NCI-H1930 (cell line): ENCODE results near the gene FRY.
"Not testable (repeated sequence)": the region's sequence is repeated elsewhere in the genome, so short reads cannot be mapped to it uniquely, and the experiment has no call there.

ENCODE experiments used
- DNase-seq, 2 experiments: peaks; one replicate each; lab custom pipeline; 2025; lab: John Stamatoyannopoulos, UW

Gene FRY

GRCh38 chr13:32041429-32041828 is 9.9 kb downstream of the FRY start:
- DNase-seq, result no peak

DNA sequence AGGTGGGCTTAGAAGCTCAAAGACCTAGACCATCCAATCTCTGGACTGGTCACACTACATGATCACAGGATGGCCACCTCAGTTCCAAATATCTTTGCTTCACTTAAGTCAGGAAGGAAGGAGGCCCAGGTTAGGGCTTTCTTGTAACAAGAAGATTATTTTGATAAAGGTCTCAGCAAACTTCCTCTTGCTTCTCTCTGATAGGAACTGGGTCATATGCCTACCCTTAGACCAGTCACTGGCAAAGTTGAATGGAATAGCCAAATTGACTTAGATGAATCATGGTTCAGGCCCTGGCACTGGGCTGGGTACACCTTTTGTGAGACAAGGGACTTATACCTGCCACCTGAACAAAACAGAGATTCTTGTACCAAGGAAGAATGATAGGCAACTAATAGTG is 11.0 kb downstream of the FRY start:
- no peak for DNase-seq

- no peak for DNase-seq
Measured at GRCh38 chr13:32044446-32044845, 12.9 kb downstream of the FRY start.

- DNase-seq, result no peak
Measured at GRCh38 chr13:32045537-32045936, 14.0 kb downstream of the FRY start.

DNA sequence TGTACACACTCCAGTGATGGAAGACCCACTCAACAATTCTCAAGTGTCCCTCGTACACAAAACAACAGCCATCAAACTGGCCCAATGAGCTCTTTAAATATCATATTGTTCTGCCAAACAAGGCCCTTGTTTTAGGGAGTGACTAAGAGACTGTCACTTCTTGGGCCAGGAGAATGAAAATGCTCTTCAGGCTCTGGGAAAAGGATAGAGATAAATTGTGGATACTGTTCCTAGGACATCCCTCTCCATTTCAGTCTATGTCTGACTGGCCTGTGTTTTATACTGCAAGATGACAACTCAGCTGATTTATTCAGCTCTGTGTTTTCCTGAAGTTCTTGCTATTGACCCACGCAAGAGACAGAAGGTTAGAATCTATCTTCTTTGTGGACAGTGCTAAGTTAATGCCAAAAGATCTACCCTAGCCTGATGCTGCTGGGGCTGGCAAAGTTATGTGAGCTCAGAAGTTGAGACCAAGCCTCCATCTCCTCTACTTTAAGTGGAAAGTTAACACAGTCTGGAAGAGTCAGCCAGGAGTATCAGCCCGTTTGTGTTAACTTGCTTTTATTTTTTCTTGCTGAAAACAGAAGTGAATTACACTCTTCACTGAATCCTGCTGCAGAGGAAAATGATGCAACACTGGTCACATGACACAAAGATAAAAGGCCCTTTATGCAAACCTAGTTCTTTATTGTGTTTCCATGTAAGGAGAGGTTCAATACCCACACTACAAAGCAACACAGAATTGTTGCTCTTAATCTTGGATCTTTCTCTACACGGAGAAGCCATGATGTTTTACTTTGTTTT is 14.6 kb downstream of the FRY start:
- no peak for DNase-seq

DNA sequence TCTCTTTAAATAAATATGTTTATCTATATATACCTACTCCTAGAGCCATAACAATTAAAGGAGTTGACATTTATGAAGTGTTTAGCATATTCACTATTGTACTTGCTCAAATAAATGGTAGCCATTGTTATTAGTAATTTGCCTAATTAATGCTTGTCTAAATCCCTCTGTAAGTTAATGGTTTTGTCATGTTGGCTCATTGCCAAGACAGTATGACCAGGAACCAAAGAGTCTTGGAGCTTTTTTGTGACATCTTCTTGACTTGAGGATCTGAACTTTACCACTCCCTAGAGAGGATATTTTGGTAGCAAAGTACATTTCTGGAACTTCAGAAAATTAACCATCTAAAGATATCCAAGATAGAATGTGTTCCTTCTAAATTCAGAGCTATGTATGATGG is 15.5 kb downstream of the FRY start:
- DNase-seq, result no peak

- DNase-seq, result no peak
Measured at GRCh38 chr13:32047793-32048192, 16.2 kb downstream of the FRY start.

GRCh38 chr13:32048816-32049215 is 17.2 kb downstream of the FRY start:
- DNase-seq, result no peak

DNA sequence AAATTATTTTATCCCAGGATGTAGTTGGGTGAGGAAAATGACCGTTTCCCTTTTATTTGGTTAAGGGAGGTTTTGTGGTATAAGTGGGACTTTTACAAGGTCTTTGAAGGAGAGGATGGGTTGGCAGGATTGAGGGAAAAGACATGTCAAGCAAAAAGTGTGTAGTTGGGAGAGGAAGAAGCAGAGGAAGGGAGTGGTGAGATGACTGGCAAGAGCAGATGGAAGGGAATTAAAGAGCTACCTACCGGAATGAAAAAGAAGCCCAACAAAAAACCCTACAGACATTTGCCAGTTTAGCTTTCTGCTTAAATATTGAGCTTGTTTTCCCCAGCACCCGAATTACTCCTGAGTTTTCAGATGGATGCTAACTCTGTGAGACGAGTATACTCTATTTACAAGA is 19.6 kb downstream of the FRY start:
- no peak for DNase-seq

DNA sequence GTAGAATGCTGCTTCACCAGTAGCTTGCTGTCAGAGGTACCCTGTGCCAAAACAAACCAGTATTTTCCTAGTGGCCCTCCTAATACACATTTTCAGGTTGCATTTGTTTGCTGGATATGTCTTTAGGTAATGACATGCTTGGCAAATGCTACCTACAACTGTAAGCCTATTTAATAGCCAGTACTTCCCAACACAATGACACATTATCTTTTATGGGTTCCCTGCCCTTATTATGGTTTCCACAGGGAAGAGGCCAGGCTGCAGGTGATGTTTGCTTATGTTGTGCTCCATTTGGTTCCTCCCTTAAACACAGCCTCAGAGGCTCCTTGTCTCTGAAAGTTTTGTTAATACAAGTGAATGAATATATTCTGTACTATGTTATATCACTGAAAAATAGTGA is 24.7 kb downstream of the FRY start:
- DNase-seq, result peak; percentile 86 to 87

DNA sequence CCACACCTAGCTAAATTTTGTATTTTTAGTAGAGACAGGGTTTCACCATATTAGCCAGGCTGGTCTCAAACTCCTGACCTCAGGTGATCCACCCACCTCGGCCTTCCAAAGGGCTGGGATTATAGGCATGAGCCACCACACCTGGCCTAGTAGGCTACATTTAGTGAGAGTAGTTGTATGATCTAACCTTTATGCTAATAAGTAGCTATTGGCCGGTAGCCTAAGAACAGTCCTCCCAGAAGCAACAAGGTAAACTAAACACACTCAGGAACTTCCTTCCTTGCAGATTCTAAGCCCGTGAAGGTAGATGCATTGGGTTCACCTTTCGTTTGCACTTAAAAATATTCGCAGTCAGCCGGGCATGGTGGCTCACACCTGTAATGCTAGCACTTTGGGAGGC is 25.8 kb downstream of the FRY start:
- DNase-seq, result not testable (repeated sequence)

DNA sequence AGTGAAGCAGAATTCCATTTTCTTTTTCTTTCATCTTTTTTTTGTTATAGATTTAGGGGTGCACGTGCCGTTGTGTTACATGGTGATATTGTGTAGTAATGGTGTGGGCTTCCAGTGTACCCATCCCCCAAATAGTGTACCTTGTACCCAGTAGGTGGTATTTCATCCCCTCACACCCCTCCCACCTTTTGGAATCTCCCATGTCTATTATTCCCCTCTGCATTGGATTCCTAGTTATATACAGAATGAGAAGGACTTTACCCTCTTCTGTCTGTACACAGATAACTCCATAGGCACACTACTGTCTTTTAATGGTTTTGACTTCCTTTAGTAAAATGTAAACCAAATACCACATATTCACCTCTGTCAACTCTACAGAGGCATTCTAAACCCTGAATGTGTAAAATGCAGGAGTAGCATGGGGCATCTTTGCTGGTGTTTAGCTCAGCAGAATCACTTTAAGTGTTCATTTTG is 28.0 kb downstream of the FRY start:
- no peak for DNase-seq

- DNase-seq, result peak in 1 of 2 experiments; percentile 34
Measured at GRCh38 chr13:32060401-32060878, 28.9 kb downstream of the FRY start.

GRCh38 chr13:32063619-32064233 is 32.2 kb downstream of the FRY start:
- no peak for DNase-seq

- no peak for DNase-seq
Measured at GRCh38 chr13:32067149-32067961, 35.8 kb downstream of the FRY start.

DNA sequence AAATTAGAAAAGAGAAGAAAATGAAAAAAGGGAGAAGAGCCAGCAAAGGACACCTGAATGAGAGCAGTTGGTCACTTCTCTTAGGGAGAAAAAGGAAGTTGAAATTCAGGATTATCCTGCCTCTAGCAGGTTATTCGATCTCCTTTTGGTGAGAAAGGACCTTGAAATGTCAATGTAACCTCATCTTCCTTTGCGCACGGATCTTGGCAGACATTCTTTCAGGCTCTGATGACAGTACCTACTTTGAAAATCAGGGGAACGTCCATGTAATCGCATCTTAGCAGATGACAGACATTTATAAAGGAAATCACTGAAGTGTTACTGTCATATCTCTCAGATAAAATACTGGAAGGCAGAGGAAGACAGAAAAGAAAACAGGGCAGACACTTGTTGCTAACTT is 36.7 kb downstream of the FRY start:
- no peak for DNase-seq

DNA sequence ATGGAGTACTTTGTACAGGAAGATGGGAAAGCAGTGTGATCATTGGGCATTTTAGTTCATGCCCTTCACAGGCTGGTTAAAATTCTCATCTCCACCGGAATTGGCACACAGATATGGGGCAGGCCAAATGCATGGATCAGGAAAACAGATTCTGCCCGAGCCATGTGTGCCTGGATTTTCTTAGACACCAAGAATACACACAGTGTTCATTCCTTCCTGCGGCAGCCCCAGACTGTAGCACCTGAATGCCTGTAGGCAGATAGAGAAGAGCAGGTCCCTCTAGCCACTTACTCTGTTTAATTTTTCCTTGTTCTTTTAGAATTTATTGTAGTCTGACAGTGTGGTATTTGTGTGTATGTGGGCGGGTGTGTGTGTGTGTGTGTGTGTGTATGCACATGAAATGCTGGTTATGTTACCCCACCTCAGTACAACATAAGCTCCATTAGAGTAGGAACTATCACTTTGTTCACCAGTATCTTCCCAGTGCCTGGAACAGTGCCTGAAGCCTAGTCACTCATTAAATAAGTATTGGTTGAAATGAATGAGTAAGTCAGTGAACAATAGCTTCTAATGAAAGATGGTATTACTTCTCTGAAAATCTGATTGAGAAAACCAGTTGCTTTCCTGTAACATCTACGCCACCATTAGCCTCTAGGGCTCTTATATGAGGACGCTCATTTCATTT is 41.7 kb downstream of the FRY start:
- DNase-seq, result no peak

DNA sequence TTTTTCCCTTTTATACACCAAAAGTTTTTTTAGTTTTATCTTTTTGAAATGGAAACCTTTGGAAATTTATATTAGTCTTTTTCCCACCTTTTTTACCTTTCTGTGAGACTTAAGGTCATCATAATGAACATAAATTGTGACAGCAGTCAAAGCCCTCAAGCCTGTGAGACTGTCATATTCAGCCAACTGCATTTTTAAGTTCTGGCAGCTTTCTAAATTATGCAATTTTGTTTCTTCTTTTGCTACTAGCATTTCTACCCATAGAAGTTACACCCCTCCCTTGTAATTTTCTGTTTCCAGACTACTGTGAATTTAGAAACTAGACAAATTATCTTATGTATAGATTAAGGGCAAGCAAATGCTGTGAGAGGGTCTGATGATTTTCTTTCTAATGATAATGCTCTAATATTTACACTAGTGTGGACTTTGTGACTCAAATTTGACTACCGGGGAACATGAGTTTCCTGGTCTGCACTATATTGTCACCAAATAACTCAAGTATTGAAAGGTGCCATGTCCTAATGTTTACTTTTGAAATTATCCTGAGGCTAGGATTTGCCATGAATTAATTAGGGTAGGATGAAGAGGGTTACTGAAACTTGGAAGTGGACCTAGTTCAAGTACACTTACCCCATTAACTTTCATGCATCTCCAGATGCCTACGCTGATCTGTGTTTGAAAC is 43.7 kb downstream of the FRY start:
- DNase-seq, result no peak

DNA sequence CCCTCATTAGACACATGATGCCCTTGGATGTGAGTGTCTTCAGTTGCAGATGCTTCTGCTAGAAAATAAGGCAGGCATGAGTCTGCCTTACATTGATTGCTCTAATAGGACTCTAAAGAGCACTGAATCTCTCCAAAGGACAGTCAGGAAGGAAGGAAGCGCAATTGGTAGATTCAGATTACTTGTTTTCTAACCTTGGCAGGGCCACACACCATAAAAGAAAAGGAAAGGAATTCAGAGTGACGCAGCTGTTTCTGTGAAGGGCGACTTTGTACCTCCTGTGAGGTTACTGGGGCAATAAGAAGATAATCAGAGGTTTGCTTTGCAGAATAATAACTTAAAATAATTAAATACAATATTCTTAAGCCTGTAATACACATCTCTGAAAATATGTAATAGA is 48.0 kb downstream of the FRY start:
- DNase-seq, result no peak

DNA sequence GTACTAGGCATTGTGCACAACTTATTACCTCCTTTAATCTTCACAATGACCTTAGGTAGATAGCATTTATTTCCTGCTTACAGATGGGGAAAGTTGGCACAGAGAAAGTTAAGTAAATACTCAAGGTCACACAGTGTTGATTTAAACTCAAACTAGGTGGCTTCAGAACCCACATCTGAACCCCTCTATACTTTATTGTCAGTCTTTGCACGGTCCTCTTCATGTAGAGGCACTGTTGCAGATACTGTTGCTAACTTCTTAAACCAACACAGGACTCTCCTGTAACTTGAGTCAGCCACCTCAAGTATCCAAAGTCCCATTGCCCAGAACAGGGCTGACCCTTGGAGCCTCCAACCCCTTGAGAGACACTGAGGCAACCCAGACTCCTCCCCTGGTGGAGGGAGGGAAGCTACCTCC is 48.8 kb downstream of the FRY start:
- no peak for DNase-seq

- DNase-seq, result no peak
Measured at GRCh38 chr13:32081591-32081990, 50.0 kb downstream of the FRY start.
